ENCODE measurements around the gene NUDT10. TPM values are rescaled to one million over a fixed set of nuclear protein-coding genes. Genes with fewer than 3 reads are reported as not detected.

NUDT10 gene
- 11.8 TPM for polyA plus RNA-seq (ENCODE audit: insufficient read length)
- long read RNA-seq, donor 1, transcript NUDT10-201 (2 exons, 1,917 nt) = major isoform, 5 of 5 reads
- long read RNA-seq, donor 1, partial matches to known transcripts = 0 of 5 reads
- long read RNA-seq, donor 1, other reads (novel, unspliced or antisense) = 0 of 5 reads
- long read RNA-seq, donor 2, partial matches to known transcripts = 0 of 1 reads
- long read RNA-seq, donor 2, other reads (novel, unspliced or antisense) = 0 of 1 reads
- long read RNA-seq, donor 3, transcript NUDT10-201 (2 exons, 1,917 nt) = major isoform, 6 of 6 reads
- long read RNA-seq, donor 3, partial matches to known transcripts = 0 of 6 reads
- long read RNA-seq, donor 3, other reads (novel, unspliced or antisense) = 0 of 6 reads
- long read RNA-seq, donor 4, partial matches to known transcripts = 0 of 1 reads
- long read RNA-seq, donor 4, other reads (novel, unspliced or antisense) = 0 of 1 reads
- long read RNA-seq, donor 5, transcript NUDT10-201 (2 exons, 1,917 nt) = major isoform, 10 of 17 reads
- long read RNA-seq, donor 5, partial matches to known transcripts = 7 of 17 reads
- long read RNA-seq, donor 5, other reads (novel, unspliced or antisense) = 0 of 17 reads
- long read RNA-seq, donor 6, transcript NUDT10-201 (2 exons, 1,917 nt) = major isoform, 8 of 33 reads
- long read RNA-seq, donor 6, partial matches to known transcripts = 5 of 33 reads
- long read RNA-seq, donor 6, other reads (novel, unspliced or antisense) = 20 of 33 reads
- long read RNA-seq, donor 7, transcript NUDT10-201 (2 exons, 1,917 nt) = major isoform, 9 of 9 reads
- long read RNA-seq, donor 7, partial matches to known transcripts = 0 of 9 reads
- long read RNA-seq, donor 7, other reads (novel, unspliced or antisense) = 0 of 9 reads
- long read RNA-seq, donor 8, transcript NUDT10-201 (2 exons, 1,917 nt) = major isoform, 8 of 8 reads
- long read RNA-seq, donor 8, partial matches to known transcripts = 0 of 8 reads
- long read RNA-seq, donor 8, other reads (novel, unspliced or antisense) = 0 of 8 reads

DNA sequence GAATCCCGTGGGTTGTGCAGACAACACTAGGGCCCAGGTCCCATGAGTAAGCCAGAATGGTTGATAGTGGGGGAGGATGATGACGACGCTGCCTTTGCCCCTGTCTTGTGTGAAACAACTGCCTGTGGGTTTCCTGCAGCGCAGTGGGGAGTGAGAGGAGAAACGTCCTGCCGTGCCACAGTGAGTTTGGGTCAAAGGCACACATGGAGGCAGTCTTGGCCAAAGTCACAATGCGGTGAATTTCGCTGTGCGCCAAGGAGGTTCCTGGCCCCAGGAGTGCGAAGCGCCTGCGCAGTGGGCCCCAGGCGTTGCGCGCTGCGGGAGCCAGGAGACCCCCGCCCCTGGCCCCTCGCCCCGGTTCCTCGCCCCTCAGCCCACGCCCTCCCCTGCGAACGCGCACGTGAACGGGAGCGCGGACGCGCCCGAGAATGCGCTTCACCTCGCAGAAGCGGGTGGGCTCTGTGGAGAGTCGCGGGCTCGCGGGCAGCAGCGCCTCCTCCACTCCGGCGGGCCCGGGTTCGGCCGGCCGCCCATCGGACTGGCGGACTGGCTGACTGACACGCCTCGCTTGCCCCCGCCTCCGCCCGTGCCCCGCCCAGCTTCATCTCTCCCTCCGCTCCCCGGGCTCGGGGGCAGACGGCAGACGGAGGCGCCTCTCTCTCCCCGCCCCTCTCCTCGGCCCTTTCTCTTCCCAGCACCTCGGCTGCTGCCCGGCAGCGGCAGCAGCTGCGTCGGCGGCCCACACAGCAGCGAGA lies at the start of gene NUDT10:
TSS of gene NUDT10 (plus strand) at position 635 of the 755 bp plus-strand sequence. CDS start 144 bp downstream, outside the sequence.
- peak; percentile 60 for DNase-seq

GRCh38 chrX:51292421-51292820 lies 40.2 kb upstream of the NUDT10 start:
- no peak for DNase-seq

DNA sequence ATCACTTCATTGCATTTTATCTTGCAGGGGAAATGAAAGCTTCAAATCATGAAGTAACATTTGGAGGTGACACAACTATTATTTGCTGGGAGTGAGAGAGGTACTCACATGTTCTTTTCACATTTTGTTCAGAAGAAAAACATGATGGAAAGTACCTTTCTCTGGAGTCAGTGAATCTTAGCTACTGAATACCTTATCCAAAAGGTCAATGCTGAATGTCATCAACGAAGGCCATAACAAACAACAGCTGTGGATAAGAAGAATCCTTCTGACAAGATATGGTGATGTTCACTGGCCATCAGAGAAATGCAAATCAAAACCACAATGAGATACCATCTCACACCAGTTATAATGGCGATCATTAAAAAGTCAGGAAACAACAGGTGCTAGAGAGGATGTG lies 36.5 kb upstream of the NUDT10 start:
- no peak for DNase-seq

DNA sequence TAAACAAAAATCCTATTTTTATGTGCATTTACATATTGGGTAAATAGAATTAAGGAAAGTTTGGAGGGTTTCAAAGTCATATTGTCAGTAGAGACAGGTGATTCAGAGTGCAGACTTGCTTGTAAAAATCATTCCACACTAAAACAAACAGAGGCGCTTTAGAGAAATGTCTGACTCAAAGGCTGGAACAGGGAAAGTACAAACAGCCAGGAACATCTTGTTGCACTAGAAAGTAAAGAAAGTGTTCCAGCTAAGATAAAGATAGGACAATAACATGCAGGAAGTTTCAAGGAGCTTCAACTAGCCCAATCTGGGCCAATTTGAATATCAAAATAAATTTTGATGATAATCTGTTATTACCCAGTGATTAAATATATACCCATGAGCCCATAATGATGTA lies 16.4 kb upstream of the NUDT10 start:
- DNase-seq = no peak

DNA sequence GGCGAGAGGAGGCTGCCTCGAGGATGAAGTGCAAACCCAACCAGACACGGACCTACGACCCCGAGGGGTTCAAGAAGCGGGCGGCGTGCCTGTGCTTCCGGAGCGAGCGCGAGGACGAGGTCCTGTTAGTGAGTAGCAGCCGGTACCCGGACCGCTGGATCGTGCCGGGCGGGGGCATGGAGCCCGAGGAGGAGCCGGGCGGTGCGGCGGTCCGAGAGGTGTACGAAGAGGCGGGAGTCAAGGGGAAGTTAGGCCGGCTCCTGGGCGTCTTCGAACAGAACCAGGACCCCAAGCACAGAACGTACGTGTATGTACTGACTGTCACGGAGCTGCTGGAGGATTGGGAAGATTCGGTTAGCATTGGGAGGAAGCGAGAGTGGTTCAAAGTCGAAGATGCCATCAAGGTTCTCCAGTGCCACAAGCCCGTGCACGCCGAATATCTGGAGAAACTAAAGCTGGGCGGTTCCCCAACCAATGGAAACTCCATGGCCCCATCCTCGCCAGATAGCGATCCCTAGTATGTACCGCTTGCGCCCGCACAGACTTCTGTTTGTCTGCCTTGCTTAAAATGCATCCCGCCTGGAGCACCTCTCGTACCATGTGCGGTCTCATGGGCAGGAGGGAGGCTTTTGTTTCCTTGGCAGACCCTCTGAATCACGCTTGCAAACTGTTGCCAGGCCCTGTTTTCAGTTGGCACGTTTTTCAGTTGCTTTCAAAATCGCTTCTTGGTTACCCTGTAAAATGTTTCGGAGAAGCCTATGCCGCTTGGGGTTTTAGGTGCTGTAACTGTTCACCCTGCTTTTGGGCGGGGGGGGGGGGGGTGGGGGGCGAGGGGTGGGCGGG lies 542 bp downstream of the NUDT10 start:
- peak; percentile 2 for DNase-seq

DNA sequence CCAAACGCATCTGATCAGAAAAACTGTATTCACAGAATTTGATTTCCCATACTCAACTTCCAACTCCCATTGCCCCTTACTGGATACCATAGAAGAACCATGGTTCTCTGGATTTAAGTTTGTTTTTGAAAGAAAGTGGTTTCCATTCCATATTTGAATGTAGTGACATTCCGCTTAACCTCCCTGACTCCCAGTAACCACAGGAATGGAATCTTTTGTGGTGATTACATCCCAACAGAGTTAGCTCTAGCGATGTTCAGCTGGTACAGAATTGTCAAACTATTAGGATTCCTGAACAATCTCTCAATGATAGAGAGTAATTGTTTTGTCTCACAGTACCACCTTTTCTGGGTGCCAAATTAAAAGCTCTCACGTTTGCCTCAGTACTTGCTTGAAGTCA lies 1.7 kb downstream of the NUDT10 start:
- DNase-seq = no peak

- DNase-seq = peak; percentile 21
These were observed 4.0 kb downstream of the NUDT10 start for GRCh38 chrX:51336584-51336983.

GRCh38 chrX:51361251-51361650 lies 28.6 kb downstream of the NUDT10 start:
- DNase-seq = no peak

GRCh38 chrX:51376672-51377071 lies 44.0 kb downstream of the NUDT10 start:
- no peak for DNase-seq

Other genes starting within 250 kb of the NUDT10 start
- gene NUDT11, start 163.8 kb downstream of the NUDT10 start, polyA plus RNA-seq (ENCODE audit: insufficient read length) = 14.8 TPM